H1 (cell line): Measurements from ENCODE around the gene ZFHX2. TPM values are rescaled to one million over a fixed set of nuclear protein-coding genes. Genes with fewer than 3 reads are reported as not detected.

Source experiments
- CTCF ChIA-PET: fragments of 300-600 bp; sonication (Branson Sonifier 250); formaldehyde crosslinking; loops from one replicate; lab custom pipeline; 2021; ENCODE audit not compliant: partially characterized antibody; lab: Charles Lee
- POLR2A ChIA-PET: fragments of 300-600 bp; sonication (Branson Sonifier 250); formaldehyde crosslinking; loops from one replicate; lab custom pipeline; 2021; ENCODE audit warnings: inconsistent platforms; ENCODE audit not compliant: partially characterized antibody; lab: Charles Lee
- DNase-seq, 2 experiments: peaks; one replicate each; pipeline versions ENCODE4 v3.0.0 to v3.0.0-alpha.2; 2010 to 2022; ENCODE audit warnings: low spot score in 2 of 2, low read depth in 1 of 2, mixed read lengths in 1 of 2
- FAIRE-seq: peaks from 2 replicates; lab custom pipeline; 2011; peaks lifted over from hg19 to GRCh38; lab: Jason Lieb, UNC
- H2AFZ ChIP-seq: 2 replicates; pipeline ENCODE4 v1.8.1; 2012; ENCODE audit warnings: low read length, inconsistent platforms
- H2AK5ac ChIP-seq: 2 replicates; pipeline ENCODE4 v1.6.1; 2013; ENCODE audit warnings: low read depth, low read length
- H2BK120ac ChIP-seq: replicated peaks from 2 replicates; pipeline ENCODE3; 2013; ENCODE audit warnings: low read depth, low read length, inconsistent platforms
- H2BK12ac ChIP-seq: 2 replicates; pipeline ENCODE4 v1.6.1; 2013; ENCODE audit warnings: low read depth, low read length
- H2BK15ac ChIP-seq: 2 replicates; pipeline ENCODE4 v1.6.1; 2013; ENCODE audit warnings: low read length
- H2BK20ac ChIP-seq: 2 replicates; pipeline ENCODE4 v1.6.1; 2013; ENCODE audit warnings: low read length
- H2BK5ac ChIP-seq: 2 replicates; pipeline ENCODE4 v1.6.1; 2013; ENCODE audit warnings: low read depth, low read length
- H3K14ac ChIP-seq: 2 replicates; pipeline ENCODE4 v1.6.1; 2013; ENCODE audit warnings: inconsistent platforms; ENCODE audit not compliant: insufficient read length
- H3K18ac ChIP-seq: 2 replicates; pipeline ENCODE4 v1.6.1; 2013; ENCODE audit warnings: low read length; ENCODE audit errors: extremely low read depth
- H3K23ac ChIP-seq: 2 replicates; pipeline ENCODE4 v1.6.1; 2013; ENCODE audit warnings: inconsistent platforms; ENCODE audit not compliant: insufficient read length
- H3K23me2 ChIP-seq: 2 replicates; pipeline ENCODE4 v1.6.1; 2013; ENCODE audit warnings: low read depth, low read length
- H3K27ac ChIP-seq: 2 replicates; pipeline ENCODE4 v1.6.1; 2011; ENCODE audit warnings: low read depth, low read length, inconsistent platforms
- H3K27me3 ChIP-seq, 4 experiments: replicated peaks in 1 of 4; 1 replicate in 1 of 4; 2 replicates in 3 of 4; pipeline versions ENCODE4 v1.6.1 to v1.8.1; 2011 to 2013; ENCODE audit warnings: low read length in 3 of 4, mild to moderate bottlenecking in 3 of 4, inconsistent platforms in 2 of 4, mixed read lengths in 2 of 4, moderate library complexity in 1 of 4; ENCODE audit not compliant: control insufficient read depth in 3 of 4, insufficient read depth in 3 of 4; ENCODE audit errors: extremely low read depth in 1 of 4
- H3K36me3 ChIP-seq, 4 experiments: 2 replicates each; pipeline versions ENCODE4 v1.6.1 to v1.8.1; 2011 to 2013; ENCODE audit warnings: mild to moderate bottlenecking in 4 of 4, low read length in 3 of 4, moderate library complexity in 2 of 4, control low read depth in 1 of 4, inconsistent platforms in 1 of 4; ENCODE audit not compliant: insufficient read depth in 4 of 4, control insufficient read depth in 2 of 4
- H3K4ac ChIP-seq: replicated peaks from 2 replicates; pipeline ENCODE3; 2013; ENCODE audit warnings: low read length, low read depth, mixed read lengths, inconsistent platforms; ENCODE audit not compliant: insufficient read length
- H3K4me1 ChIP-seq, 4 experiments: replicated peaks in 1 of 4; 1 replicate in 1 of 4; 2 replicates in 3 of 4; pipeline versions ENCODE4 v1.6.1 to v1.8.1; 2011 to 2013; ENCODE audit warnings: low read length in 3 of 4, inconsistent platforms in 2 of 4, mixed read lengths in 1 of 4; ENCODE audit not compliant: insufficient read depth in 4 of 4, control insufficient read depth in 3 of 4
- H3K4me2 ChIP-seq, 2 experiments: 2 replicates each; pipeline versions ENCODE4 v1.6.1 to v1.8.1; 2011 to 2013; ENCODE audit warnings: low read depth in 2 of 2, low read length in 2 of 2, control low read depth in 1 of 2, inconsistent platforms in 1 of 2, mild to moderate bottlenecking in 1 of 2; ENCODE audit not compliant: insufficient read depth in 1 of 2
- H3K4me3 ChIP-seq, 4 experiments: fragments of 200-600, 300-600 bp in 1 of 4; sonication (generic), shearing (Covaris generic), sonication (Bioruptor Twin) in 1 of 4; 2 replicates each; pipeline versions ENCODE4 v1.5.1 to v1.8.1; 2011 to 2016; ENCODE audit warnings: low read length in 4 of 4, low read depth in 3 of 4, control low read depth in 2 of 4, inconsistent platforms in 2 of 4, mild to moderate bottlenecking in 2 of 4, mixed read lengths in 1 of 4, moderate library complexity in 1 of 4; ENCODE audit not compliant: insufficient read depth in 2 of 4; ENCODE audit errors: extremely low read depth in 1 of 4
- H3K56ac ChIP-seq: replicated peaks from 2 replicates; pipeline ENCODE3; 2013; ENCODE audit warnings: low read depth, mild to moderate bottlenecking, mixed read lengths, low read length, inconsistent platforms; ENCODE audit not compliant: insufficient read length
- H3K79me1 ChIP-seq: 2 replicates; pipeline ENCODE4 v1.6.1; 2013; ENCODE audit warnings: low read depth, low read length, control low read depth
- H3K79me2 ChIP-seq, 2 experiments: 2 replicates each; pipeline versions ENCODE4 v1.6.1 to v1.8.1; 2012 to 2013; ENCODE audit warnings: low read length in 2 of 2, mild to moderate bottlenecking in 2 of 2, inconsistent platforms in 1 of 2; ENCODE audit not compliant: insufficient read depth in 2 of 2, control insufficient read depth in 1 of 2
- H3K9ac ChIP-seq, 4 experiments: replicated peaks in 1 of 4; 1 replicate in 1 of 4; 2 replicates in 3 of 4; pipeline versions ENCODE4 v1.6.1 to v1.8.1; 2011 to 2013; ENCODE audit warnings: low read depth in 3 of 4, low read length in 3 of 4, control low read depth in 2 of 4, mild to moderate bottlenecking in 2 of 4, moderate library complexity in 2 of 4, inconsistent platforms in 1 of 4; ENCODE audit errors: extremely low read depth in 1 of 4
- H3K9me3 ChIP-seq, 2 experiments: 2 replicates each; pipeline versions ENCODE4 v1.6.1 to v1.8.1; 2012 to 2013; ENCODE audit warnings: mild to moderate bottlenecking in 2 of 2, moderate library complexity in 2 of 2, control low read depth in 1 of 2, inconsistent platforms in 1 of 2, low read depth in 1 of 2, low read length in 1 of 2, mixed read lengths in 1 of 2; ENCODE audit not compliant: insufficient read depth in 2 of 2
- H4K20me1 ChIP-seq, 2 experiments: replicated peaks in 1 of 2; 2 replicates each; pipeline versions ENCODE3 to v1.8.1; 2011 to 2013; ENCODE audit warnings: inconsistent platforms in 2 of 2, low read length in 2 of 2, mild to moderate bottlenecking in 1 of 2; ENCODE audit not compliant: insufficient read depth in 2 of 2, control insufficient read depth in 1 of 2
- H4K5ac ChIP-seq: 2 replicates; pipeline ENCODE4 v1.6.1; 2013; ENCODE audit warnings: low read length, low read depth, mixed read lengths, inconsistent platforms; ENCODE audit not compliant: insufficient read length
- H4K8ac ChIP-seq: 2 replicates; pipeline ENCODE4 v1.8.0; 2013; ENCODE audit warnings: mild to moderate bottlenecking, moderate library complexity, low read length, inconsistent platforms; ENCODE audit not compliant: insufficient read depth; ENCODE audit errors: extremely low read depth
- H4K91ac ChIP-seq: replicated peaks from 2 replicates; pipeline ENCODE3; 2013; ENCODE audit warnings: low read length, mixed read lengths, inconsistent platforms; ENCODE audit not compliant: insufficient read length
- ASH2L ChIP-seq: fragments of 200-600, 300-600 bp; sonication (generic); IDR thresholded peaks from one replicate; pipeline ENCODE4 v1.7.1; 2017; ENCODE audit warnings: low read length
- CEBPB ChIP-seq: IDR thresholded peaks from 2 replicates; pipeline ENCODE4 v1.6.1; 2012; ENCODE audit warnings: low read depth, low read length
- CHD2 ChIP-seq: IDR thresholded peaks from 2 replicates; pipeline ENCODE4 v1.6.1; 2012; ENCODE audit warnings: low read length, improper control_type of control experiment
- CREB1 ChIP-seq: IDR thresholded peaks from 2 replicates; pipeline ENCODE4 v1.6.1; 2012; ENCODE audit warnings: inconsistent platforms
- EZH2 ChIP-seq: fragments of 200-600 bp; sonication (generic); IDR thresholded peaks from 2 replicates; pipeline ENCODE4 v1.7.1; 2012; ENCODE audit warnings: low read depth, mild to moderate bottlenecking, moderate library complexity, low read length, inconsistent platforms; ENCODE audit not compliant: severe bottlenecking
- POLR2A ChIP-seq, 2 experiments: IDR thresholded peaks; 1 replicate in 1 of 2; 2 replicates in 1 of 2; pipeline ENCODE4 v1.6.1; 2011; ENCODE audit warnings: low read depth in 2 of 2, low read length in 2 of 2, mild to moderate bottlenecking in 2 of 2; ENCODE audit errors: control extremely low read depth in 1 of 2
- RBBP5 ChIP-seq: IDR thresholded peaks from 2 replicates; pipeline ENCODE4 v1.7.1; 2012; ENCODE audit warnings: low read depth, mild to moderate bottlenecking, inconsistent platforms, low read length, moderate library complexity, borderline replicate concordance
- SIRT6 ChIP-seq: IDR thresholded peaks from one replicate; pipeline ENCODE4 v1.7.1; 2012; ENCODE audit warnings: low read length, inconsistent platforms
- SP1 ChIP-seq: IDR thresholded peaks from 2 replicates; pipeline ENCODE4 v1.6.1; 2011; ENCODE audit warnings: low read depth, low read length
- SP2 ChIP-seq: IDR thresholded peaks from 2 replicates; pipeline ENCODE4 v1.6.1; 2012; ENCODE audit warnings: mild to moderate bottlenecking, low read length, inconsistent platforms
- TAF1 ChIP-seq: IDR thresholded peaks from 2 replicates; pipeline ENCODE4 v1.6.1; 2011; ENCODE audit warnings: mild to moderate bottlenecking, low read depth, low read length
- TCF12 ChIP-seq: IDR thresholded peaks from 2 replicates; pipeline ENCODE4 v1.6.1; 2011; ENCODE audit warnings: low read depth, mild to moderate bottlenecking, low read length
- WGBS, 2 experiments: shearing (Covaris generic) in 1 of 2; methylation state at CpG; one replicate each; pipeline versions ENCODE4 v1.1.6 to v1.1.7; 2013 to 2015; ENCODE audit warnings: low lambda C conversion rate in 2 of 2, mixed read lengths in 2 of 2, inconsistent platforms in 1 of 2, low coverage in 1 of 2, missing lambda C conversion rate in 1 of 2; ENCODE audit not compliant: insufficient replicate concordance in 2 of 2, insufficient coverage in 1 of 2, insufficient read length in 1 of 2; ENCODE audit errors: extremely low coverage in 1 of 2, missing lambda C conversion rate in 1 of 2; 5-methylcytosine and 5-hydroxymethylcytosine counted together
- polyA plus RNA-seq, 7 experiments: library from polyadenylated mRNA; depleted of rRNA in 3 of 7; stranded (reverse) in 5 of 7; unstranded in 2 of 7; fragments of >200 nt in 5 of 7; fragments of 200-250 nt in 2 of 7; gene quantifications; 1 replicate in 5 of 7; 2 replicates in 1 of 7; 4 replicates in 1 of 7; pipeline versions ENCODE4 v1.2.1 to v1.2.3, GENCODE V29; 2011 to 2013; ENCODE audit warnings: missing spikeins in 2 of 7, mixed read lengths in 2 of 7
- total RNA-seq: library from RNA; stranded (reverse); fragmentation: NEBNext Ultra II Directional; extraction: Animal tissue kit (Norgen Biotek cat#: 25700); gene quantifications from 2 replicates; pipeline ENCODE4 v1.2.1, GENCODE V29; 2021

Gene ZFHX2
- total and polyA plus RNA-seq, 2 of the 8 experiments (the other 6 are each of a cell fraction or from before 2014, with no cell fraction given), result 2.7 to 27.0 TPM

DNA sequence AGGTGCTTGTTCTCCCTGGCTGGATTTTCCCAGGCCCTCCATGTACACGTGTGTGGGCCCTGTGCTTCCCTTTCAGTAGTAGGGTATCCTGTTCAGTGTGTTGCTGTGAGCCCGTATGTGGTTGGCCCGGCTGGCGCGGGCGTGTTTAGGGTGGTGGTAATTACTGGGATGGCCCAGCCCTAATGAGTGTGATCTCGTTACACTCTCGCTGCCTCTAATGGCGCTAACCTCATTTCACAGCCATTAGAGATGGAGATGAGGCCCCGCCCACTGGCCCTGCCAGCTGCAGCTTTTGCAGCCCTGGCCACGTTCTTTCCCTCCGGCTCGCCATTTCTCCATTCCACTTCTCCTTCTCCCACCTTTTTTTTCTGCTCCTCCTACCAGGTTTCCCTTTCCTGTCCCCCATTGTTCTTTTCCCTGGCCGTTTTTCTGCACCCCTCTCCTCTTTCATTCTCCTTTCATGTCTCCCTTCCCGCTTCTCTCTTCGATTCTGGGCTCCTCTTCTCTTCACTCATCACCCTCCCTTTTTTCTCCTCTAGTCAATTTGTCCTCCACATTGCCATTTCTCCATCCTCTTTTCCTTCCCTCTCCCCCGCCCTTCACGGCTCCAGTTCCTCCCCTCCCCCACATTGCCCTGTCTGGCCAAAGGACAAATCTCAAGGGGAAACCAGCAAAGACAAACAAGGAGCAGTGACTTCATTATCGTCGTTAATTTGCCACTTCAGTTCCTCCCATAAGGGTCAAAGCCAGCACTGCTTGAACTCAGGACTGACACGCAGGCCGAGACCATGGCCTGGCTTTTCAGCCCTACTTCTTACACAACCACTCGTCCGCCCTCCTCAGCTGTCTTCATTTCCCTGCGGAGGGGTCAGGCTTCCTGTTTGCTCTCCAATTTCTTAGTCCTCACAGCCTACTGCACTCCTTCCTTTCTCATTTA lies 6.8 kb downstream of the ZFHX2 start:
- peak overlapping the region; percentile 97 for H2AK5ac ChIP-seq
- H2BK20ac ChIP-seq, result peak overlapping the region; percentile 81
- H3K9me3 ChIP-seq, result no peaks in the 10 kb centered on the region
- H2BK12ac ChIP-seq, result peak overlapping the region; percentile 97
- H3K4me1 ChIP-seq, result peaks cover 37 to 57% (median 41%) of the 10 kb centered on the region in 4 experiments
- peaks cover 19% of the 10 kb centered on the region for H3K79me1 ChIP-seq
- peaks cover 8% of the 10 kb centered on the region; the same call in 1 of the 2 replicates for H3K23me2 ChIP-seq
- H3K4ac ChIP-seq, result peak overlapping the region; percentile 63
- H4K8ac ChIP-seq, result peak overlapping the region; percentile 17; the same call in 1 of the 2 replicates
- ChIA-PET POLR2A (interaction anchor here (31.9 to 52.7 kb wide), 3 partner anchors 3 to 66 kb away, joined by 944 to 1523 read pairs (median 1523); partner anchors contain the start of genes AP1G2, NGDN, THTPA and ZFHX2), CTCF (interaction anchor here (34.2 to 70.5 kb wide), 3 partner anchors 8 to 68 kb away, joined by 1314 to 2092 read pairs (median 1314); partner anchors contain the start of genes AP1G2, NGDN, THTPA and ZFHX2)
- H3K23ac ChIP-seq, result no peak overlapping the region
- FAIRE-seq (peak; percentile 73), DNase-seq (peak in 1 of 2 experiments; percentile 81)
- peak overlapping the region; percentile 96 for H4K91ac ChIP-seq
- H3K9ac ChIP-seq, result peak overlapping the region in 3 of 4 experiments; percentile 33 to 70 (median 42); a peak in 5 of 7 replicates
- H3K18ac ChIP-seq, result peak overlapping the region; percentile 96
- H3K4me3 ChIP-seq, result peak overlapping the region in 2 of 4 experiments; percentile 15 to 44; a peak in 4 of 8 replicates
- peak overlapping the region; percentile 94 for H2BK120ac ChIP-seq
- H3K4me2 ChIP-seq, result peak overlapping the region; percentile 70 to 97
- peak overlapping the region; percentile 52 for H4K5ac ChIP-seq
- H3K56ac ChIP-seq, result peak overlapping the region; percentile 77
- no peak overlapping the region for H3K14ac ChIP-seq
- no peaks in the 10 kb centered on the region for H3K27me3 ChIP-seq
- peaks cover 0 to 16% (median 3%) of the 10 kb centered on the region in 4 experiments; a peak in 4 of 8 replicates for H3K36me3 ChIP-seq
- H2AFZ ChIP-seq, result no peak overlapping the region
- H2BK5ac ChIP-seq, result peak overlapping the region; percentile 97
- no peaks in the 10 kb centered on the region for H4K20me1 ChIP-seq
- WGBS, 2 experiments, result 35% methylated on average over 25 of the region's 25 CpGs; no CpG with 5 or more reads in 1 of the 2 experiments
- H2BK15ac ChIP-seq, result peak overlapping the region; percentile 97; the same call in 1 of the 2 replicates
- H3K79me2 ChIP-seq, result peaks cover 5 to 65% of the 10 kb centered on the region in 2 experiments; a peak in 2 of 4 replicates
- H3K27ac ChIP-seq, result peak overlapping the region; percentile 80
- TF ChIP-seq CEBPB (0 out of 2 replicates have a peak, but pooled peaks have one; percentile 28), POLR2A (IDR thresholded peaks at IDR 0.05; ENCODE audit: control extremely low read depth in 1 of 2, low read depth in 2 of 2, low read length in 2 of 2) (peak in 1 of 2 experiments; percentile 66; a peak in 1 of 3 replicates), SIRT6 (no peak), TAF1 (peak; percentile 58; the same call in 1 of the 2 replicates), RBBP5 (peak; percentile 35; the same call in 1 of the 2 replicates), ASH2L (peak; percentile 77), CREB1 (peak; percentile 31; the same call in 1 of the 2 replicates), TCF12 (0 out of 2 replicates have a peak, but pooled peaks have one; percentile 30), CHD2 (no peak), EZH2 (no peak), SP1 (peak; percentile 12; the same call in 1 of the 2 replicates), SP2 (no peak)
